IMR-90 (cell line): ENCODE results near the gene FCN1.

ENCODE experiments used
- MXI1 ChIP-seq: IDR thresholded peaks from 2 replicates; pipeline ENCODE4 v1.6.1; 2012; ENCODE audit warnings: low read depth, mild to moderate bottlenecking, low read length, moderate library complexity, borderline replicate concordance
- POLR2A ChIP-seq: IDR thresholded peaks from 2 replicates; pipeline ENCODE4 v1.6.1; 2012; ENCODE audit warnings: mild to moderate bottlenecking, low read depth, low read length
- RCOR1 ChIP-seq: IDR thresholded peaks from 2 replicates; pipeline ENCODE4 v1.6.1; 2012; ENCODE audit warnings: mild to moderate bottlenecking, low read length, improper control_type of control experiment; ENCODE audit not compliant: insufficient replicate concordance
- SMC3 ChIP-seq: fragments of 150-350 bp; IDR thresholded peaks from 2 replicates; pipeline ENCODE4 v1.6.1; 2016; ENCODE audit warnings: low read depth, mild to moderate bottlenecking, antibody characterized with exemption, low read length, moderate library complexity
- TF ChIP-seq, protein P1 (sequence below): conservative IDR thresholded peaks from 2 replicates; pipeline ENCODE4 v1.5.1; 2012; ENCODE audit warnings: mild to moderate bottlenecking, low read depth, low read length, improper control_type of control experiment

DNA sequence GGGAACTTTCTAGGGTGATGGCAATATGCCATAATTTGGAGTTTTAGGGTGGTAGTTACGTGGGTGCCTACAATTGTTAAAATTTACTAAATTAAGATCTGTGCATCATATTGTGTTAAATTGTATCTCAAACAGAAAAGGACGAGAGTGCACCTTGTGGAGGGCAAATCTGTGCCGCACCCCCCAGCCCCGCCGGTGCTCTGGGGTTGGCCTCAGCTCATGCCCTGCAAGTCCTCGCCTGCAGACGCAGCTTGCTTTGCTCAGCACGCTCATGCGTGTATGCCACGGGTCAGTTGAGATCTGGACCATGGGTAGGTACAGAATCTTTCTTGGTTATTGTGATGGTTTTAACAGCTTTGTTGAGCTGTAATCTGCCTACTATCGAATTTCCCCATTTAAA is 33.7 kb upstream of the FCN1 start:
- TF ChIP-seq, protein P1, sequence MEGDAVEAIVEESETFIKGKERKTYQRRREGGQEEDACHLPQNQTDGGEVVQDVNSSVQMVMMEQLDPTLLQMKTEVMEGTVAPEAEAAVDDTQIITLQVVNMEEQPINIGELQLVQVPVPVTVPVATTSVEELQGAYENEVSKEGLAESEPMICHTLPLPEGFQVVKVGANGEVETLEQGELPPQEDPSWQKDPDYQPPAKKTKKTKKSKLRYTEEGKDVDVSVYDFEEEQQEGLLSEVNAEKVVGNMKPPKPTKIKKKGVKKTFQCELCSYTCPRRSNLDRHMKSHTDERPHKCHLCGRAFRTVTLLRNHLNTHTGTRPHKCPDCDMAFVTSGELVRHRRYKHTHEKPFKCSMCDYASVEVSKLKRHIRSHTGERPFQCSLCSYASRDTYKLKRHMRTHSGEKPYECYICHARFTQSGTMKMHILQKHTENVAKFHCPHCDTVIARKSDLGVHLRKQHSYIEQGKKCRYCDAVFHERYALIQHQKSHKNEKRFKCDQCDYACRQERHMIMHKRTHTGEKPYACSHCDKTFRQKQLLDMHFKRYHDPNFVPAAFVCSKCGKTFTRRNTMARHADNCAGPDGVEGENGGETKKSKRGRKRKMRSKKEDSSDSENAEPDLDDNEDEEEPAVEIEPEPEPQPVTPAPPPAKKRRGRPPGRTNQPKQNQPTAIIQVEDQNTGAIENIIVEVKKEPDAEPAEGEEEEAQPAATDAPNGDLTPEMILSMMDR = no peak
- TF ChIP-seq RCOR1 (no peak), SMC3 (no peak), POLR2A (no peak), MXI1 (no peak)
